ENCODE results near the gene ALG10. TPM values are rescaled to one million over a fixed set of nuclear protein-coding genes. Genes with fewer than 3 reads are reported as not detected.

Gene ALG10, protein sequence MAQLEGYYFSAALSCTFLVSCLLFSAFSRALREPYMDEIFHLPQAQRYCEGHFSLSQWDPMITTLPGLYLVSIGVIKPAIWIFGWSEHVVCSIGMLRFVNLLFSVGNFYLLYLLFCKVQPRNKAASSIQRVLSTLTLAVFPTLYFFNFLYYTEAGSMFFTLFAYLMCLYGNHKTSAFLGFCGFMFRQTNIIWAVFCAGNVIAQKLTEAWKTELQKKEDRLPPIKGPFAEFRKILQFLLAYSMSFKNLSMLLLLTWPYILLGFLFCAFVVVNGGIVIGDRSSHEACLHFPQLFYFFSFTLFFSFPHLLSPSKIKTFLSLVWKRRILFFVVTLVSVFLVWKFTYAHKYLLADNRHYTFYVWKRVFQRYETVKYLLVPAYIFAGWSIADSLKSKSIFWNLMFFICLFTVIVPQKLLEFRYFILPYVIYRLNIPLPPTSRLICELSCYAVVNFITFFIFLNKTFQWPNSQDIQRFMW
- 8.6 and 14.2 TPM in 2 replicates for total RNA-seq

DNA sequence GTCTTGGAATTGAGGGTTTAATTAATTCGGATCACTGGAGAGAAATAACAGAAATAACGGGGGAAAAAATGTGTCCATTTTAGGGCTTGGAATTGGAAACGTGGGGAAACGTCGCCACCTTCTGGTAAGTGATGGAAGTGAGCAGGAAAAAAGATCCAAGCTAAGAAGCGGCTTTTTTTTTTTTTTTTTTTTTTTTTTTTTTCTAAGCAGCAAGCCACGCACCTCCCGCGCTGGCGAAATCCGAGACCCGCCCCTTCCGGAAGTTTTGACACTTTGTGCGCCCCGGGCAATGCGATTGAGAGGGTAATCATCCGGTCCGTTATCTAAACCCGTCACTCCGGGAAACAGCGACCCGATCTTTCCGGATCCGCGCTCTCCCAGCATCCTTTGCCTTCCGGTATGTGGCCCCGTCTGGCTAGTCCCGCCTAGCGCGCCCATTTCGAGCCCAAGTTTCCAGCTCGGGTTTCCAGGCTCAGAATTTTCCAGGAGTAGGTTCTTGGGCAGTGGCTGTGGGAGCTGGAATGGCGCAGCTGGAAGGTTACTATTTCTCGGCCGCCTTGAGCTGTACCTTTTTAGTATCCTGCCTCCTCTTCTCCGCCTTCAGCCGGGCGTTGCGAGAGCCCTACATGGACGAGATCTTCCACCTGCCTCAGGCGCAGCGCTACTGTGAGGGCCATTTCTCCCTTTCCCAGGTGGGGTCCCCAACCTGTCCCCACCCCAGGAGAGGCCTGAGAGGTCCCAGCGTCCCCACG lies at the start of gene ALG10:
Gene ALG10 (plus strand): TSS at position 418 of the 752 bp plus-strand sequence. CDS start 104 bp downstream, at position 522.

